ENCODE results near the gene AHDC1. TPM values are rescaled to one million over a fixed set of nuclear protein-coding genes. Genes with fewer than 3 reads are reported as not detected.
"Not testable (repeated sequence)": the region's sequence is repeated elsewhere in the genome, so short reads cannot be mapped to it uniquely, and the experiment has no call there.

Gene AHDC1
- total RNA-seq, 2 experiments from 2014 or later, result 15.8 to 18.5 TPM

DNA sequence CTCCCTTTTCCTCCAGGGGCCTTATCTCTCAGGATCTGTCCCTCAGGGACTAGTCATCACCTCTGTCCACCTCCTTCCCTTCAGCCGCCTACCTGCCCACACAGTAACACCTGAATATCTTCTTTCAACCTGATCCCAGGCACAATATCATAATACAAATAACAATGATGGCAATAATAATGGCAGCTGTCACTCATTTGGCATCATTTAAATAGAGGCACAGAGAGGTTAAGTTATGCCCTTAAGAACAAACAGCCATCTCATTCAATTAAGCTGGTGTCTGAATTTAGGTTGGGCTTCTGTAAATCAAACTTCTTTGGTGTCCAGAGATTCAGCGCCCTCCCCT is 47.5 kb downstream of the AHDC1 start:
- Mint-ChIP-seq H3K27me3 (no peaks in the 10 kb centered on the region), H3K9me3 (ENCODE audit: low read depth) (no peaks in the 10 kb centered on the region), H3K27ac (peak overlapping the region; percentile 84), H3K36me3 (no peaks in the 10 kb centered on the region), H3K4me1 (peaks cover 27% of the 10 kb centered on the region), H3K4me3 (no peak overlapping the region)
- CTCF ChIA-PET, result interaction anchor here (0.6 to 8.9 kb wide), 42 partner anchors 9 to 773 kb away, joined by 3 to 126 read pairs (median 6); partner anchors contain the start of genes AHDC1, IFI6 and STX12
- DNase-seq (no peak), ATAC-seq (peak; percentile 16)

DNA sequence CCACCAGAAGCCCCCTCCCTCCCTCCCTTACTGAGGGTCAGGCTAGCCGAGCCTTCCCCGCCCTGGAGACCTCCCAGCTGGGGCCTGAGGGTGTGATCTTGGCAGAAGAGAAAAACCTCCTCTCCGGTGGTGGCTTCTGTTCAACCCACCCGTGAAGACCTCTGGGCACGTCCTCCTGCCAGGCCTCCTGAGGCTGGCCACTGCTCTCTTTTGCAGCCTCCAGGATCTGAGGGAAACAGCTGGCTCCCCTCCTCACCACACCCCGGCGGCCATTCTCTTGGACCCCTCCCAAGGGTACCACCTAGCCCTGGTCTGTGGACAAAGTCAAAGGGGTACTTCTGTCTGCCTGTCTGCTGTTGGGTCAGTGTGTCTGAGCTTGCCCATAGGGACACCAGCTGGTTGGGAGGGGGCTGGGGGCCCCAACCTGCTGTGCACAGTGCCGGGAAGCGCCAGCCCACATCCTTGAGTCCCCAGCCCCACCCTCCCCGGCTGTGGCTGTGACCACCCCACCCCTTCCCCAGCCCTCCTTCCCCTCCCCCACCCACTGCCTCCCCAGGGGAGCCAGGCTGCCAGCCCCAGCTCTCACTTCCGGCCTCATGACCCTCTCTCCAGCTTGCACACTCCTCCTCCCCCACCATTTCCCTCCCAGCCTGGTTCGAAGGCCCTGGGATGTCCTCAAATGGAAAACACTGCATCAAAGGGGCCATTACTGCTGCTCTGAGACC is 48.1 kb downstream of the AHDC1 start:
- DNase-seq (peak; percentile 66), ATAC-seq (peak; percentile 44)
- no peaks in the 10 kb centered on the region for H3K9me3 Mint-ChIP-seq (ENCODE audit: low read depth)
- peak overlapping the region; percentile 84 for H3K27ac Mint-ChIP-seq
- CTCF ChIA-PET, result interaction anchor here (0.5 to 8.9 kb wide), 39 partner anchors 9 to 773 kb away, joined by 3 to 126 read pairs (median 6); partner anchors contain the start of genes AHDC1, IFI6 and STX12
- H3K36me3 Mint-ChIP-seq, result no peaks in the 10 kb centered on the region
- peaks cover 27% of the 10 kb centered on the region for H3K4me1 Mint-ChIP-seq
- H3K27me3 Mint-ChIP-seq, result no peaks in the 10 kb centered on the region
- no peak overlapping the region for H3K4me3 Mint-ChIP-seq

DNA sequence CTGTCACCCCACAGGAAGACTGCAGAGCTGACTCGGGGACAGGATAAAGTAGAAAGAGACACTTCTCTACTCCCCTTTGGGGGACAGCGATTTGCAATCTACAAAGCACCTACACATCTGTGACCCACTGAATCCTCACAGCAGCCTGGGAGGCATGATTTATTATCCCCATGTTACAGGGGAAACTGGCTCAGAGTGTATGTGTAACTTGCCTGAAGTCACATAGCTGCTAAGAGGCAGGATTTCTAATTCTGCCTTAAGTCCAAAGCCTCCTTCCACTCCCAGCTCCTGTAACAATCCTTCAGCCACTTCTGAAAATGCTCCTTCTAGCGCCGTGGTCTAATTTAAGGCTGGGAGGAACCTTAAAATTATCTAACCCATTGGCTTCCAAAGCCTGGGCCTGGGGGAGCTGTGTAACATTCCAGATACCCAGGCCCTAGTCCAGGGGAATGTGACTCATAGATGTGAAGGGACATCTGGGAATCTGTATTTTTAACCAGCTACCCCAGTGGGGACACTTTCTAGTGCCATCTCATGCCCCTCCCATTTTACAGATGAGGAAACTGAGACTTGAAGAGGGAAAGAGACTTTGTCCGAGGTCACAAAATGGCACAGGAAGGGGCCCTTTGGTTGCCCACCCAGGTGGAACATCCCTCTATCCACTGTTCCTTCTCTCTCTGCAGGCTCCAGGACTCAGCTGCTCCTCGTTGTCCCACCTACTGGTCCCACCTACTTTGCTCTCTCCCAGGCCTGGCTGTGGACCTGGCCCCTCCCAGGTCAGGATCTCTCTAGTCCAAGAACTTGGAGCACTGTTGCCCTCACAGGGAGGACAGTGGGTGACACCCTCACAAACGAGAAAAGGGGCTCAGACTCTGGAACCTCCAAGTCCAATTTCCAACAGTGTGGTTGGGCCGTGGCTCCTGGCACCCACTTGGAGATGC is 48.9 kb downstream of the AHDC1 start:
- ATAC-seq, result no peak
- Mint-ChIP-seq H3K4me3 (no peak overlapping the region), H3K27ac (peak overlapping the region; percentile 54), H3K27me3 (no peaks in the 10 kb centered on the region), H3K9me3 (ENCODE audit: low read depth) (no peaks in the 10 kb centered on the region), H3K36me3 (no peaks in the 10 kb centered on the region), H3K4me1 (peaks cover 27% of the 10 kb centered on the region)
- CTCF ChIA-PET, result interaction anchor here (0.5 to 8.9 kb wide), 9 partner anchors 13 to 139 kb away, joined by 3 to 126 read pairs (median 35); partner anchors contain the start of gene AHDC1
- DNase-seq, result no peak

DNA sequence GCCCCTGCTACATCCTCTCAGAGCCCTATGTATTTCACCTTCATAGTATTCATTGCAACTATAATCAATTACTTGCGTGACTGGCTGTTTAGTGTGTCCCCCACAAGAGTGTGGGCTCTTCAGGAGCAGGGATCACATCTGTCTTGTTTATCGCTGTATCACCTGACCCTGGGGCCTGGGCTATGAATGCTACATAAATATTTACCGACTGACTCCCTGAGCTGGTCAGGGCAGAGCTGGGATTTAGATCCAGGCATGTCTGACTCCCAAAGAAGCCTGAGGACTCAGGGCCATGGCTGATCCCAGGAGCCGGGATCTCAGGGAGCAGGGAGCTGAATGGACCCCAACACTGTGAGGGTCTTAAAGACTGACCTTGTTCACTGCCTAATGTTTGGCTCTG is 49.7 kb downstream of the AHDC1 start:
- CTCF ChIA-PET, result interaction anchor here (1.2 to 8.9 kb wide), 3 partner anchors 14 to 109 kb away, joined by 4 to 126 read pairs (median 100); partner anchors contain the start of gene AHDC1
- no peaks in the 10 kb centered on the region for H3K27me3 Mint-ChIP-seq
- ATAC-seq (no peak), DNase-seq (no peak)
- peaks cover 27% of the 10 kb centered on the region for H3K4me1 Mint-ChIP-seq
- peak overlapping the region; percentile 22 for H3K27ac Mint-ChIP-seq
- no peaks in the 10 kb centered on the region for H3K36me3 Mint-ChIP-seq
- H3K9me3 Mint-ChIP-seq (ENCODE audit: low read depth), result no peaks in the 10 kb centered on the region
- H3K4me3 Mint-ChIP-seq, result no peak overlapping the region

DNA sequence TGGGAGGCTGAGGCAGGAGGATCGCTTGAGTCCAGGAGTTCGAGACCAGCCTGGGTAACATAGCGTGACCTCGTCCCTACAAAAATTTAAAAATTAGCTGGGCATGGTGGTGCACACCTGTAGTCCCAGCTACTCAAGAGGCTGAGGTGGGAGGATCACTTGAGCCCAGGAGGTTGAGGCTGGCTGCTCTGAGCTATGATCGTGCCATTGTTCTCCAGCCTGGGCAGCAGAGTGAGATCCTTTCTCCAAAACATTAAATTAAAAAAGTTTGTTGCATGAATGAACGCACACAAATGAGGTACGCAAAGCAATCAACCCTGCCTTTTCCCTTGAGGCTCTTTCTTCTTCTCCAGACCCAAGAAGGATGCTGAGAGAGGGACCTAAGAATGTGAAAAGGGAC is 50.1 kb downstream of the AHDC1 start:
- CTCF ChIA-PET, result interaction anchor here (8.9 kb wide), 1 partner anchor 14 kb away, joined by 126 read pairs; no protein-coding TSS in a partner anchor
- H3K27me3 Mint-ChIP-seq; H3K36me3 Mint-ChIP-seq; H3K4me3 Mint-ChIP-seq; H3K27ac Mint-ChIP-seq; ATAC-seq; DNase-seq; H3K9me3 Mint-ChIP-seq (ENCODE audit: low read depth): not testable (repeated sequence)
- peaks cover 27% of the 10 kb centered on the region for H3K4me1 Mint-ChIP-seq

DNA sequence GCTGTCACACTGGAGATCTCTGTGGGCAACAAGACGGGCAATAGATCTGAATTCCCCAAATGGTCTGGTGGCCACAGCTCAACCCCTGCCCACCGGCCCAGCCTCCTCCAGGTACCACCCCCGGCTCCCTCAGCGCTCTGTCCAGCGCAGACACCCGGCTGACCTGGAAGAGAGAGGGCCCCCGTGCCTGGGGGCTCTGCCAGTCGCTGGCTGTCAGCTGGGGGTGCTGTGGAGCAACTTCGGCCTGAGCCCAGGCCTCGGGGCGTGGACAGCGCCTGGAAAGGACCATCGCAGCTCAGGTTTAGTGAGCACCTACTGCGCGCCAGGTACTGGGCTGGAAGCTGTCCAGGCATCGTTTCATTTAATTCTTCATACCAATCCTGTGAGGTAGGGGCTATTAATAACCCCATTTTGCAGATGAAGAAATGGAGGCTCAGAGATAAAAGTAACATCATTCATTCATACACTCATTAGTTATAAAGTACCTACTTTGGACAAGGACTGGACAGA is 51.0 kb downstream of the AHDC1 start:
- CTCF ChIA-PET, result interaction anchor here (1.6 to 8.9 kb wide), 2 partner anchors 15 to 110 kb away, joined by 4 to 126 read pairs; no protein-coding TSS in a partner anchor
- ATAC-seq (no peak), DNase-seq (no peak)
- H3K27me3 Mint-ChIP-seq, result no peaks in the 10 kb centered on the region
- H3K27ac Mint-ChIP-seq, result no peak overlapping the region
- H3K4me1 Mint-ChIP-seq, result peaks cover 27% of the 10 kb centered on the region
- no peaks in the 10 kb centered on the region for H3K9me3 Mint-ChIP-seq (ENCODE audit: low read depth)
- H3K36me3 Mint-ChIP-seq, result no peaks in the 10 kb centered on the region
- H3K4me3 Mint-ChIP-seq, result no peak overlapping the region

DNA sequence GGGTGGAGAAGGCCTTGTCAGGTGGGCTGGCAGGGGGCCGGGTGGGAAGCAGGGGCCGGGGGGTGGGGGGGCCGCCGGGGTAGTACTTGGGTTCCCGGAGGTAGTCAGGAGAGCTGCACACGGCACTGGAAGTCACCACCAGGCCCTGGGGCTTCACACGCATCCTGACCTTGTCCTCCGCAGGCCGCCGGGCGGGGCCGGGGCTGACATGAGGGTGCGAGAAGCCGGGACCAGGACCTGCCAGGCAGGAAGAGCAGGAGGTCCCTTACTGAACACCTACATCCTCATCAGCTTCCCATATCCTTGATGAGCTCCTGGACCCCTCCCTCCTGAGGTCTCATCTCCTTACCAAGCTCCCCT is 52.0 kb downstream of the AHDC1 start:
- H3K4me3 Mint-ChIP-seq, result no peak overlapping the region
- H3K4me1 Mint-ChIP-seq, result peaks cover 20% of the 10 kb centered on the region
- H3K27me3 Mint-ChIP-seq, result no peaks in the 10 kb centered on the region
- CTCF ChIA-PET, result interaction anchor here (1.1 to 8.9 kb wide), 3 partner anchors 16 to 111 kb away, joined by 3 to 126 read pairs (median 4); no protein-coding TSS in a partner anchor
- ATAC-seq, result no peak
- no peak overlapping the region for H3K27ac Mint-ChIP-seq
- DNase-seq, result no peak
- no peaks in the 10 kb centered on the region for H3K9me3 Mint-ChIP-seq (ENCODE audit: low read depth)
- no peaks in the 10 kb centered on the region for H3K36me3 Mint-ChIP-seq

DNA sequence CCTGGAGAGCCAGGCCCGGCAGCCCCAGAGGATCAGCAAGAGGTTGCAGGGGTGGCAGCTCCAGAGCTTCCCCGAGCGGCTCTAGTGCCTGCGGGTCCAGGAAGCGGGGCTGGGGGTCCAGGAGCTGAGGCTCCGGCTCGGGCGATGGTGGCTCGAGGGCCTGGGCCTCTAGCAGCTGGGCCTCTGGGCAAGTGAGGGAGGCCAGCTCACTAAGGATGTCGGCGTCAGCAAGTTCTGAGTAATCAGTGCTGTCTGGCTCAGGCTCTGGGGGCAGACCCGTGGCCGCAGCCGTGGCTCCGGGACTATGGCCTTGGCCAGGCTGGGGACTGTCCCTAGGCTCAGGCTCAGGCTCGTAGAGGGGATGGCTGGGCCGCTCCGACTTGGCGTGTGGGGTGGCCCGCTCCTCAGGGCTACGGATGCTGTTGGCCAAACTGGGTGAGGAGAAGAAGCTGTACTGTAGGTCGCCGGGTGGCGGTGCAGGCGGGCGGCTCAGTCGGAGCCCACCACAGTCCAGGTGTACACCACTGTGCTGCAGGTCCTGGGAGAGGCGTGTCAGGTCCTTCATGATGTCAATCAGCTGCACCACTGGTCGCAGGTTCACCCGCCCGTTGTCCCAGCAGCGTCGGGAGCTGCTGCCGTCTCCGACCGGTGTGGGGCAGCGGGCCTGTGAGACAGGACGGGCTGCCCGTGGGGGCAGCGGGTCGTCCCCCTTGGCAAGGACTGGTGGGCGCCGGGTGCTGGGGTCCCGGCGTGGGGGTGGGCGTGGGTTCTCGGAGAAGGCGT is 52.6 kb downstream of the AHDC1 start:
- H3K9me3 Mint-ChIP-seq (ENCODE audit: low read depth), result no peaks in the 10 kb centered on the region
- no peaks in the 10 kb centered on the region for H3K36me3 Mint-ChIP-seq
- DNase-seq, result no peak
- ATAC-seq, result no peak
- peaks cover 15% of the 10 kb centered on the region for H3K4me1 Mint-ChIP-seq
- H3K4me3 Mint-ChIP-seq, result no peak overlapping the region
- CTCF ChIA-PET, result interaction anchor here (1.1 to 1.6 kb wide), 2 partner anchors 28 to 112 kb away, joined by 3 to 4 read pairs; no protein-coding TSS in a partner anchor
- H3K27me3 Mint-ChIP-seq, result no peaks in the 10 kb centered on the region
- H3K27ac Mint-ChIP-seq, result no peak overlapping the region

DNA sequence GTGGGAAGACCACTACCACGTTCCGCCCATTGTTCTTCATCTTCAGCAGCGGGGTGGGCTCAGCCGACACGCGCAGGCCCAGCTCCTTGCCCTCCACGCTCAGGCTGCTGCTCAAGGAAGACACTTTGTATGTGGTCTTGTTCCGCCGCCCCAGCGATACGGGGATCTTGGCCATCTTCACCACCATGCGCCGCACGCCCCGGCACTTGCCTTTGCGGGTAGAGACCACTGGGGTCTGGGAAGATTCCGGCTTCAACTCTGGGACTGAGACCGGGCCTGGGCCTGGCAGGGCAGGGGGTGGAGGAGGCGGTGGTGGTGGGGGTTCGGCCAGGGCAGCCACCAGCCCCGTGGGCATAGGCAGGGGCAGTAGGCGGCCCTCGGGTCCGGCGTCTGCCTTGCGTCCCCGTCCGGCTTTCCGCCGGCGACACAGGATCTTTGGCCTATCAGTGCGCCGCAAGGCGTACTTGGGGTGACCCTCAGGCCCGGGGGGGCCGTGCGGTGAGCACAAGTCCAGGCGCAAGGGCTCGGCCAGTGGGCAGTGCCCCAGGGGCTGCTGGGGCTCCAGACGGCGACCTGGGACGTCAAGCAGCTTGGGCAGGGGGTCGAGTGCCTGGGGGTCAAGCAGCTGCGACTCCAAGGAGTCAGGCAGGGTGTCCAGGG is 53.3 kb downstream of the AHDC1 start:
- DNase-seq, result no peak
- H3K4me1 Mint-ChIP-seq, result peaks cover 8% of the 10 kb centered on the region
- no peak overlapping the region for H3K4me3 Mint-ChIP-seq
- no peaks in the 10 kb centered on the region for H3K36me3 Mint-ChIP-seq
- no peak overlapping the region for H3K27ac Mint-ChIP-seq
- ATAC-seq, result no peak
- CTCF ChIA-PET, result no interaction called here
- H3K27me3 Mint-ChIP-seq, result no peaks in the 10 kb centered on the region
- no peaks in the 10 kb centered on the region for H3K9me3 Mint-ChIP-seq (ENCODE audit: low read depth)

DNA sequence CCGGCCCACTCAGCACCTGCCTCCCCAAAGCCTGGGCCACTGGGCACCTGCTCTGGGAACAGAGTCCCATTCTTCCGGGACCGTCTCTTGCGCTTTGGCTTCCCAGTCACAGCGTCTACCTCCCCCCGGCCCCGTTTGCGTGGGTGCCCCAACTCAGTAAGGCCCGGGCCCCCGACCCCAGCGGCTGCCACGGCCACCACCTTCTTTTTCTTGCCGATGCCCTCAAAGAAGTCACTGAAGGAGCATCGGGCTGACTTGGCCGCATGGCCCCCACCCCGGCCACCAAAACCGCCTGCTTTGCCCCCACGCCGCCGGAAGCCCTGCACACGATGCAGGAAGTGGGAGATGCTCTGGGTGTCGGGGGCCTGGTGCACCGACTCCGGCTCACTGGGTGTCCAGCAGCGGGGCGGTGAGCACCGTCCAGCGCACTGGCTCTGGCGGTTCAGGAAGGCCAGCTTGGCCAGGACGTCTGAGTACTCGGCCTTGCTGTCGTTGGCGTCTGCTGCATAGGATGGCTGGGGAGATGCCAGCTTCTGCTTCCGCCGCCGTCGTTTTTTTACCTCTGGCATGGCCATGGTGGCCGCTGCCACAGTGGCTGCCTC is 54.0 kb downstream of the AHDC1 start:
- Mint-ChIP-seq H3K4me1 (peaks cover 4% of the 10 kb centered on the region), H3K27me3 (no peaks in the 10 kb centered on the region), H3K9me3 (ENCODE audit: low read depth) (no peaks in the 10 kb centered on the region), H3K36me3 (no peaks in the 10 kb centered on the region), H3K27ac (no peak overlapping the region), H3K4me3 (no peak overlapping the region)
- ATAC-seq (no peak), DNase-seq (no peak)
- CTCF ChIA-PET, result interaction anchor here (1.4 to 5.7 kb wide), 2 partner anchors 7 to 56 kb away, joined by 4 to 22 read pairs; no protein-coding TSS in a partner anchor

DNA sequence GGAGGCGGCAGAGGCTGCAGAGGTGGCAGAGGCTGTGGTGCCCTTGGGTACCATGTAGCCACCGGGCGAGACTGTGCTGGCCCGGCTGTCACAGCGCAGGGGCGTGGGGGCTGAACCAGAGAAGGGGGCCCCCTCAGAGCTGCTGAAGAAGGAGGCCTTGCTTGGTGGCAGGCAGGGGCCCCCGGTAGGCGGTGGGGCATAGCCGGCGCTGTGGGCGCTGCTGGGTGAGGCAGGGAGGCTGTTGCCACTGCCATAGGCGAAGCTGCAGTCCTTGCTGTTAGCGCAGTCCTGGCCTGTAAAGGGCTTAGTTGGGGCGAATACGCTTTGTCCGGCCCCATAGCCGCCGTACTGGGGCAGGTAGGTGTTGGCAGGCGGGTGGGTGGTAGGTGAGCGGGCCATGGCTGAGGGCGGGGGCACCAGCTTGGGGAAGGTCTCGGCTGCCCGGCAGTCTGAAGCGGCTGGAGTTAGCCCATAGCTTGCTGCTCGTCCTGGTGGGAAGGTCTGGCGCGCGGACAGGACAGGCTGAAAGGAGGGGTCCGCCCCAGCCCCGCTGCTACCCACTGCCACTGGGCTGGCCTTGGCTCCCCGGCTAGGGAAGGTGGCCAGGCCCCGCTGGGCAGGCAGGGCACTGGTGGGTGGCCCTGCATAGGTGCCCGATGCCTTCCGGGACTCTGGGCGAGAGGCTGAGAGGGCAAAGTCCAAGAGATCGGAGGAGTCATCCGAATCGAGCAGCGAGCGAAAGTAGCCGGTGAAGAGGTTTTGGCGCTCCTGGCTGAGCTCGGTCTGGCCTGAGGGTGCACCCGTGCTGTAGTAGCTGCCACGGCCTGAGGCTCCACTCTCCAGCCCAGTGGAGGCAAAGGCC is 54.9 kb downstream of the AHDC1 start:
- no peak for ATAC-seq
- CTCF ChIA-PET, result interaction anchor here (1.4 to 5.7 kb wide), 2 partner anchors 8 to 57 kb away, joined by 4 to 22 read pairs; no protein-coding TSS in a partner anchor

More for the DNA sequence above, 54.9 kb downstream of the AHDC1 start:
- Mint-ChIP-seq H3K4me1 (no peaks in the 10 kb centered on the region), H3K4me3 (no peak overlapping the region), H3K9me3 (ENCODE audit: low read depth) (no peaks in the 10 kb centered on the region), H3K36me3 (no peaks in the 10 kb centered on the region), H3K27me3 (no peaks in the 10 kb centered on the region), H3K27ac (no peak overlapping the region)
- no peak for DNase-seq
